ENCODE data around the gene CCDC141. TPM values are rescaled to one million over a fixed set of nuclear protein-coding genes. Genes with fewer than 3 reads are reported as not detected.

The CCDC141 gene
- total and polyA plus RNA-seq, 2 experiments from 2014 or later = 3.0 to 7.2 TPM

- Histone ChIP-seq H3K27me3 (no peaks in the 10 kb centered on the region), H4K20me1 (ENCODE audit: insufficient read depth, poor library complexity, severe bottlenecking) (no peaks in the 10 kb centered on the region), H3K4me2 (no peak overlapping the region), H3K36me3 (replicated peaks; ENCODE audit: insufficient read depth, low read depth) (no peaks in the 10 kb centered on the region), H3K27ac (no peak overlapping the region), H3K9me2 (replicated peaks; ENCODE audit: insufficient read depth) (no peaks in the 10 kb centered on the region), H3K4me1 (ENCODE audit: insufficient read depth) (no peaks in the 10 kb centered on the region), H3K9me3 (ENCODE audit: low read depth) (no peaks in the 10 kb centered on the region), H2AFZ (no peak overlapping the region), H3K79me2 (no peaks in the 10 kb centered on the region), H3K4me3 (no peak overlapping the region)
- no peak for DNase-seq (ENCODE audit: low spot score)
- TF ChIP-seq EZH2phosphoT487 (IDR thresholded peaks at IDR 0.05; ENCODE audit: low read depth, severe bottlenecking, unreplicated experiment) (no peak), EZH2 (IDR thresholded peaks at IDR 0.05; ENCODE audit: borderline replicate concordance) (no peak), CTCF (IDR thresholded peaks at IDR 0.05; ENCODE audit: poor library complexity) (no peak)
Observed at GRCh38 chr2:178855151-178855550, 194.8 kb downstream of the CCDC141 start.

- DNase-seq (ENCODE audit: low spot score) = no peak
- H4K20me1 ChIP-seq (ENCODE audit: insufficient read depth, poor library complexity, severe bottlenecking) = no peaks in the 10 kb centered on the region
Observed at GRCh38 chr2:178848335-178848734, 201.6 kb downstream of the CCDC141 start.

DNA sequence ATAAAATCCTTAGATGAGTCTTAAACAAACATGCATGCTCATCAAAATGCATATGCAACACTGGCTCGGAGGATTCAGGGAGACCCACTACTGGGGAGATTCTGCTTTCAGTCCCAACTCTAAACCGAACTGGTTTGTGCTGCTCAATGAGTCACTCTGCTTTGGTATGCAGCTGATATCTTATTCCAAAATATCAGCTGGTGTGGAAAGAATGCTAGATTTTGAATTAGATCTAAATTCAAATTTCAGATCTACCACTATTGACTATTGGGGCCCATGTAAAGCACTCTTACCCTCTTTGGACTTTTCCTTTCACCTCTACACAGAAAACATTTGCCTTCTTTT, 203.5 kb downstream of the CCDC141 start:
- Histone ChIP-seq H3K79me2 (no peaks in the 10 kb centered on the region), H3K9me2 (replicated peaks; ENCODE audit: insufficient read depth) (no peaks in the 10 kb centered on the region), H3K4me3 (no peak overlapping the region), H3K36me3 (replicated peaks; ENCODE audit: insufficient read depth, low read depth) (no peaks in the 10 kb centered on the region), H3K27ac (no peak overlapping the region), H3K4me2 (no peak overlapping the region), H2AFZ (no peak overlapping the region), H3K9me3 (ENCODE audit: low read depth) (no peaks in the 10 kb centered on the region), H3K4me1 (ENCODE audit: insufficient read depth) (no peaks in the 10 kb centered on the region), H4K20me1 (ENCODE audit: insufficient read depth, poor library complexity, severe bottlenecking) (no peaks in the 10 kb centered on the region), H3K27me3 (no peaks in the 10 kb centered on the region)
- 79% methylated on average over 2 of the region's 2 CpGs for WGBS (ENCODE audit: low lambda C conversion rate, missing lambda C conversion rate)
- TF ChIP-seq EZH2phosphoT487 (IDR thresholded peaks at IDR 0.05; ENCODE audit: low read depth, severe bottlenecking, unreplicated experiment) (no peak), EZH2 (IDR thresholded peaks at IDR 0.05; ENCODE audit: borderline replicate concordance) (no peak), CTCF (IDR thresholded peaks at IDR 0.05; ENCODE audit: poor library complexity) (no peak)
- no peak for DNase-seq (ENCODE audit: low spot score)

More at GRCh38 chr2:178848335-178848734, 201.6 kb downstream of the CCDC141 start:
- H3K27ac ChIP-seq = no peak overlapping the region
- H3K27me3 ChIP-seq = no peaks in the 10 kb centered on the region
- H3K36me3 ChIP-seq (replicated peaks; ENCODE audit: insufficient read depth, low read depth) = no peaks in the 10 kb centered on the region
- H3K9me2 ChIP-seq (replicated peaks; ENCODE audit: insufficient read depth) = no peaks in the 10 kb centered on the region
- no peaks in the 10 kb centered on the region for H3K4me1 ChIP-seq (ENCODE audit: insufficient read depth)
- H3K9me3 ChIP-seq (ENCODE audit: low read depth) = no peaks in the 10 kb centered on the region
- H3K4me2 ChIP-seq = no peak overlapping the region
- WGBS (ENCODE audit: low lambda C conversion rate, missing lambda C conversion rate) = 96% methylated on average over 5 of the region's 5 CpGs
- no peak overlapping the region for H3K4me3 ChIP-seq
- no peaks in the 10 kb centered on the region for H3K79me2 ChIP-seq
- TF ChIP-seq EZH2 (IDR thresholded peaks at IDR 0.05; ENCODE audit: borderline replicate concordance) = no peak
- TF ChIP-seq EZH2phosphoT487 (IDR thresholded peaks at IDR 0.05; ENCODE audit: low read depth, severe bottlenecking, unreplicated experiment) = no peak
- TF ChIP-seq CTCF (IDR thresholded peaks at IDR 0.05; ENCODE audit: poor library complexity) = no peak
- no peak overlapping the region for H2AFZ ChIP-seq

Data from hepatocyte (in vitro differentiated cells).